Upper lobe of right lung (tissue), 1 donor: Measurements from ENCODE around the gene P2RY2. TPM values are rescaled to one million over a fixed set of nuclear protein-coding genes. Genes with fewer than 3 reads are reported as not detected.
A peak's percentile ranks its signal among the peaks of the same experiment; 100 is the strongest.
"Not testable (repeated sequence)": the region's sequence is repeated elsewhere in the genome, so short reads cannot be mapped to it uniquely, and the experiment has no call there.

Experiments used
- ATAC-seq: fragments of 200-7000 bp; cut with Tn5 transposase; one replicate; pipeline ENCODE4 v1.9.1; 2020; ENCODE audit warnings: mild to moderate bottlenecking, moderate library complexity
- DNase-seq: peaks from one replicate; pipeline ENCODE4 v3.0.0-alpha.2; 2020
- H3K27ac ChIP-seq: fragments of 200-600 bp; one replicate; pipeline ENCODE4 v1.8.0; 2022
- H3K27me3 ChIP-seq: fragments of 200-600 bp; one replicate; pipeline ENCODE4 v1.8.0; 2022; ENCODE audit warnings: mild to moderate bottlenecking
- H3K36me3 ChIP-seq: fragments of 200-600 bp; one replicate; pipeline ENCODE4 v1.8.0; 2022
- H3K4me1 ChIP-seq: fragments of 200-600 bp; one replicate; pipeline ENCODE4 v1.8.0; 2022
- H3K4me3 ChIP-seq: fragments of 200-600 bp; one replicate; pipeline ENCODE4 v1.8.0; 2022; ENCODE audit warnings: mild to moderate bottlenecking
- H3K9me3 ChIP-seq: fragments of 200-600 bp; one replicate; pipeline ENCODE4 v1.8.0; 2022
- intact Hi-C: fragments of 100-400 bp; cut with DNase I; formaldehyde crosslinking; loops from one replicate; pipeline ENCODE4 v1.11.0; 2022
- total RNA-seq: library from RNA; stranded (reverse); fragmentation: NEBNext Ultra II Directional; extraction: Animal tissue kit (Norgen Biotek cat#: 25700); gene quantifications from one replicate; pipeline ENCODE4 v1.2.1, GENCODE V29; 2021
- TF ChIP-seq, protein P1 (sequence below): fragments of 200-600 bp; IDR thresholded peaks from one replicate; pipeline ENCODE4 v1.8.0; 2022; ENCODE audit warnings: antibody characterized with exemption
- donor health status: DM: no; HTN: yes; CAD: no; lungs with severe emphysema.

The P2RY2 gene
- total RNA-seq, 1 donor from 2014 or later = 7.4 TPM

DNA sequence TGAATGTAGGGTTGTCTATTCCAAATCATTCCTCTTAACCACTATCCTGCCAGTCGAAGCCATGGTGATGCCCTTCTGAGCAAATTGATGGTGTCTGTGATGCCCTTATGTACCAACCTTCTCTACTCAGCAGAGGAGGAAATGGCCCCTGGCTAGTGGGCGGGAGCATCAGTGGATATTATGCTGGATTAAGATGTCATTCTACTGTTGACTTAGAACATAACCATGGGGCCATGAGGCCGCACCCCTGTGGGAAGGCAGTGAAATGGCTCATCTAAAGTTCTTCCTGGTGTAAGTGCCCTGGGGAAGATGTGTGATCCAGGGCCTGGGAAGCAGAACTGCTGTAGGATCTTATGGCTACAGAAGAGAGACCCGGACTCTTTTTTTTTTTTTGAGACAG, 20.7 kb upstream of the P2RY2 start:
- intact Hi-C loops = no loop called here
- H3K27ac ChIP-seq = no peak overlapping the region
- H3K9me3 ChIP-seq = no peaks in the 10 kb centered on the region
- H3K4me3 ChIP-seq = no peak overlapping the region
- no peaks in the 10 kb centered on the region for H3K36me3 ChIP-seq
- ATAC-seq = no peak
- TF ChIP-seq, protein P1, sequence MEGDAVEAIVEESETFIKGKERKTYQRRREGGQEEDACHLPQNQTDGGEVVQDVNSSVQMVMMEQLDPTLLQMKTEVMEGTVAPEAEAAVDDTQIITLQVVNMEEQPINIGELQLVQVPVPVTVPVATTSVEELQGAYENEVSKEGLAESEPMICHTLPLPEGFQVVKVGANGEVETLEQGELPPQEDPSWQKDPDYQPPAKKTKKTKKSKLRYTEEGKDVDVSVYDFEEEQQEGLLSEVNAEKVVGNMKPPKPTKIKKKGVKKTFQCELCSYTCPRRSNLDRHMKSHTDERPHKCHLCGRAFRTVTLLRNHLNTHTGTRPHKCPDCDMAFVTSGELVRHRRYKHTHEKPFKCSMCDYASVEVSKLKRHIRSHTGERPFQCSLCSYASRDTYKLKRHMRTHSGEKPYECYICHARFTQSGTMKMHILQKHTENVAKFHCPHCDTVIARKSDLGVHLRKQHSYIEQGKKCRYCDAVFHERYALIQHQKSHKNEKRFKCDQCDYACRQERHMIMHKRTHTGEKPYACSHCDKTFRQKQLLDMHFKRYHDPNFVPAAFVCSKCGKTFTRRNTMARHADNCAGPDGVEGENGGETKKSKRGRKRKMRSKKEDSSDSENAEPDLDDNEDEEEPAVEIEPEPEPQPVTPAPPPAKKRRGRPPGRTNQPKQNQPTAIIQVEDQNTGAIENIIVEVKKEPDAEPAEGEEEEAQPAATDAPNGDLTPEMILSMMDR = no peak
- peak; percentile 22 for DNase-seq
- no peaks in the 10 kb centered on the region for H3K27me3 ChIP-seq
- peaks cover 9% of the 10 kb centered on the region for H3K4me1 ChIP-seq

DNA sequence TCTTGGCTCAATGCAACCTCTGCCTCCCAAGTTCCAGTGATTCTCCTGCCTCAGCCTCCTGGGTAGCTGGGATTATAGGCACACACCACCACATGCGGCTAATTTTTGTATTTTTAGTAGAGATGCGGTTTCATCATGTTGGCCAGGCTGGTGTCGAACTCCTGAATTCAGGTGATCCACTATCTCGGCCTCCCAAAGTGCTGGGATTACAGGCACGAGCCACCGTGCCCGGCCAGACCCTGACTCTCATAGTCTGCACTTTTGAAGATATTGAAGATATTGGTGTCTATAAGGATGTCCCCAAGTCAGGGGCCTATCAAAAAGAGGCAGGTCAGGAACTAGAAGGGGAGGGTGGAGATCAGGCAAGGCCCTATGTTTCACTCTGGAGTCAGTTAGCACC, 20.3 kb upstream of the P2RY2 start:
- H3K4me3 ChIP-seq, intact Hi-C loops, H3K27ac ChIP-seq, H3K4me1 ChIP-seq, H3K9me3 ChIP-seq, H3K36me3 ChIP-seq, H3K27me3 ChIP-seq, ATAC-seq: not testable (repeated sequence)
- DNase-seq = peak; percentile 20

DNA sequence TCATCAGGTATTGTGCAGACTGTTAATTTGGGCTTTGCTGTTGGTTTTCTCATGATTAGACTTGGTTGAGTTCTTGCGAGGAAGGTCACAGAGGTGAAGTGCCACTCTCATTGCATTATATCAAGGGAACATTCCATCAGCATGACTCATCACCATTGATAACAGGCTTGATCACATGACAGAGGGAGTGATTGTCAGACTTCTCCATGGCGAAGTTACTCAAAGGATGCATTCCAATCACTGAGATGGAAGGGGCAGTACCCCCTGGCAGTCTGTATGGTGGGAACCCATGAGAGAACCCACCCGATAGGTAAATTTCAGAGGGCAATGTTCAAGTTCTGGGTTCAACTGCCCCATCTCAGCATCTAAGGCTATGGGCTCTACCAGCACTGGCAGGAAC, 19.4 kb upstream of the P2RY2 start:
- Histone ChIP-seq H3K36me3 (no peaks in the 10 kb centered on the region), H3K27me3 (no peaks in the 10 kb centered on the region), H3K27ac (no peak overlapping the region), H3K9me3 (no peaks in the 10 kb centered on the region), H3K4me1 (peaks cover 15% of the 10 kb centered on the region), H3K4me3 (no peak overlapping the region)
- DNase-seq (no peak), ATAC-seq (peak; percentile 16)
- TF ChIP-seq, protein P1 = no peak
- intact Hi-C loops = no loop called here

DNA sequence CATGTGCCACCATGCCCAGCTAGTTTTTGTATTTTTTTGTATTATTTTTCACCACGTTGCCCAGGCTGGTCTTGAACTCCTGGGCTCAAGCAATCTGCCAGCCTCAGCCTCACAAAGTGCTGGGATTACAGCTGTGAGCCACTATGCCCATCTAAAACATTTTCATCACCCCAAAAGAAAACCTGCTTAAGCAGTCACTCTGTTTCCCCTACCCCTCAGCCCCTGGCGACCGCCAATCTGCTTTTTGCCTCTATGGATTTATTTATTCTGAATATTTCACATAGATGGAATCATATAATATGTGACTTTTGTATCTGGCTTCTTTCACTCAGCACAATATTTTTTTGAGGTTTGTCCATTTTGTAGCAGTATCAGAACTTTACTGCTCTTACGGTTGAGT, 18.6 kb upstream of the P2RY2 start:
- Histone ChIP-seq H3K27ac (no peak overlapping the region), H3K4me3 (no peak overlapping the region)
- ATAC-seq = no peak

DNA sequence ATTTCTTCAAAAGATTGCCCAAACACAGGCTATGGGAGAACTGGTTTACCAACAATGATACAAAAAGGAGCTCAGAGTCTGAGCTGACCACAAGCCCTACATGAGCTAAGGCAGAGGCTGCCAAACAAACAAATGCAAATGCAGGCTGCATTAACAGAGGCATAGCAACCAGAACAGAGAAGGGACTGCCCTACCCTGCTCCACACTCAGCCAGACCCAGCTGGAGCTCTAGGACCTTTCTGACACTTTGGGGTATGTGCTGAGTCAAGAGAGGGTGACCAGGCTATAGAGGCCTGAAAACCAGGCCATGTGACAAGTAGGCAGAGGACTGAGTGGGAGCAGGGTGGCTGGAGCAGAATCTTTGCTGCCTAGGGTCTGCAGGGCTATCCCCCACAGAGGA, 17.8 kb upstream of the P2RY2 start:
- H3K4me3 ChIP-seq = no peak overlapping the region

More for the DNA sequence above, 18.6 kb upstream of the P2RY2 start:
- no peaks in the 10 kb centered on the region for H3K9me3 ChIP-seq
- TF ChIP-seq, protein P1 = no peak
- intact Hi-C loops = no loop called here
- DNase-seq = no peak
- H3K4me1 ChIP-seq = peaks cover 15% of the 10 kb centered on the region
- H3K27me3 ChIP-seq = no peaks in the 10 kb centered on the region
- no peaks in the 10 kb centered on the region for H3K36me3 ChIP-seq

DNA sequence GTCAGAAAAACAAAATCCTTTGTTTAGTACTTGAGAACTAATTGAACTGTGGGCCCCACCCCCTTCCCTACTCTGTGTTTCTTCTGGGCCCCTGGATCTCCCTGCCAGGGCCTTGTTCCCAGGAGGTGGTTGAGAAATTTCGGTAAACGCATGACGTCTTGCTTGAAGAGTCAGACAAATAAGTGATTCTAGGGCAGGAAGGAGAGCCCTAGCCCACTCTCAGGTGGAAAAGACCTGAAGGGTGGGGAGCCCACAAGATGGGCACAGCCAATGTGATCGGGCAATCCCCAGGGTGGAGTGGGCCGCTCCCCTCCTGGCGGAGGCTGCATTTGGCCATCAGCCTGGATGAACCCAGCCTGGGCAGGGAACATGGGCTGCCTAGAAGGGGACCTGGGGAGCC, 16.8 kb upstream of the P2RY2 start:
- ATAC-seq = peak; percentile 79
- H3K9me3 ChIP-seq = no peaks in the 10 kb centered on the region
- no peak overlapping the region for H3K4me3 ChIP-seq
- no peaks in the 10 kb centered on the region for H3K36me3 ChIP-seq
- DNase-seq = peak; percentile 84
- no peaks in the 10 kb centered on the region for H3K27me3 ChIP-seq
- peak overlapping the region; percentile 74 for H3K27ac ChIP-seq
- intact Hi-C loops = no loop called here
- H3K4me1 ChIP-seq = peaks cover 19% of the 10 kb centered on the region
- TF ChIP-seq, protein P1 = no peak

More for the DNA sequence above, 17.8 kb upstream of the P2RY2 start:
- Histone ChIP-seq H3K27ac (peak overlapping the region; percentile 74), H3K9me3 (no peaks in the 10 kb centered on the region), H3K4me1 (peaks cover 17% of the 10 kb centered on the region), H3K27me3 (no peaks in the 10 kb centered on the region), H3K36me3 (no peaks in the 10 kb centered on the region)
- ATAC-seq (peak; percentile 59), DNase-seq (peak; percentile 35)
- intact Hi-C loops = no loop called here
- TF ChIP-seq, protein P1 = no peak
